Endothelial cell (in vitro differentiated cells): ENCODE measurements around the gene CLMN. TPM values are rescaled to one million over a fixed set of nuclear protein-coding genes. Genes with fewer than 3 reads are reported as not detected.
"Not testable (repeated sequence)": the region's sequence is repeated elsewhere in the genome, so short reads cannot be mapped to it uniquely, and the experiment has no call there.

Experiments used
- DNase-seq: peaks from one replicate; pipeline ENCODE4 v3.0.0; 2021; ENCODE audit warnings: low spot score
- H3K27ac Mint-ChIP-seq: one replicate; pipeline ENCODE4 v1.8.0; 2021; ENCODE audit warnings: mixed read lengths, inconsistent platforms; ENCODE audit not compliant: unreplicated experiment
- H3K27me3 Mint-ChIP-seq: one replicate; pipeline ENCODE4 v1.8.0; 2021; ENCODE audit warnings: mild to moderate bottlenecking, moderate library complexity, mixed read lengths, inconsistent platforms; ENCODE audit not compliant: unreplicated experiment
- H3K36me3 Mint-ChIP-seq: one replicate; pipeline ENCODE4 v1.8.0; 2021; ENCODE audit warnings: mild to moderate bottlenecking, low read depth, mixed read lengths, inconsistent platforms; ENCODE audit not compliant: unreplicated experiment
- H3K4me1 Mint-ChIP-seq: one replicate; pipeline ENCODE4 v1.8.0; 2021; ENCODE audit warnings: mild to moderate bottlenecking, mixed read lengths, inconsistent platforms; ENCODE audit not compliant: unreplicated experiment
- H3K4me3 Mint-ChIP-seq: one replicate; pipeline ENCODE4 v1.8.0; 2021; ENCODE audit warnings: mild to moderate bottlenecking, mixed read lengths, inconsistent platforms; ENCODE audit not compliant: unreplicated experiment
- H3K9me3 Mint-ChIP-seq: one replicate; pipeline ENCODE4 v1.8.0; 2021; ENCODE audit warnings: mixed read lengths, inconsistent platforms; ENCODE audit not compliant: unreplicated experiment
- total RNA-seq: library from RNA; stranded (reverse); fragmentation: NEBNext Ultra II Directional; extraction: Animal tissue kit (Norgen Biotek cat#: 25700); gene quantifications from one replicate; pipeline ENCODE4 v1.2.1, GENCODE V29; 2021; ENCODE audit not compliant: unreplicated experiment
- TF ChIP-seq, protein P1 (sequence below): fragments of 200-600 bp; sonication (generic); IDR thresholded peaks from one replicate; pipeline ENCODE4 v1.5.0; 2021; ENCODE audit warnings: antibody characterized with exemption; ENCODE audit not compliant: unreplicated experiment

The CLMN gene
- total RNA-seq, 1 donor from 2014 or later = 0.46 TPM

DNA sequence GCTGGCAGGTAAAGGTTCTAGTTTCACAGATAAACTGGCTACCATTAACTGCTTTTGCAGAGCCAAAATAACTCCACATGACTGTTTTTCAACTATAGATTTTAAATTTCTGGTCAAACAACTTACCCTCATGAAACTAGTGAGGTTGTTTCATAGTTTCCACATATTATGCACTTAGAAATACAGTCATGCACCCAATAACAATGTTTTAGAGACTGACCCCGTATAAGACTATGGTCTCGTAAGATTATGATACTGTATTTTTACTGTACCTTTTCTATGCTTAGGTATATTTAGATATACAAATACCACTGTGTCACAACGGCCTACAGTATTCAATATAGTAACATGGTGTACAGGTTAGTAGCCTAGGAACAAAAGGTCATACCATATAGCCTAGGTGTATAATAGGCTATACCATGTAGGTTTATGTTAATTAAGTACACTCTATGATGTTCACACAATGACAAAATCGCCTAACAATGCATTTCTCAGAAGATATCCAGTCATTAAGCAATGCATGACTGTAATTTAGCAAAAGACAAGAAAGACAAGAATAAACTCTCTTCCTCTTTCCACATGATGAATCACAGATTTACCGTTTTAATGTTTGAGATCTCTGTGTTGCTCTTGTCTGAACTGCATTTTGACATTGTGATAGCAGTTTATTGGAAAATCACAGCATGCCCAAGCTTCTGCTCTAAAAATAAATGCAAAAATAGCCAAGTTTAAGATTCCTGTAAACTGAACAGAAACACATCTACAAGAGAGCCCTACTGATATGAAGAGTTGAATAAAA, 179.4 kb downstream of the CLMN start:
- H3K9me3 Mint-ChIP-seq = no peaks in the 10 kb centered on the region
- TF ChIP-seq, protein P1, sequence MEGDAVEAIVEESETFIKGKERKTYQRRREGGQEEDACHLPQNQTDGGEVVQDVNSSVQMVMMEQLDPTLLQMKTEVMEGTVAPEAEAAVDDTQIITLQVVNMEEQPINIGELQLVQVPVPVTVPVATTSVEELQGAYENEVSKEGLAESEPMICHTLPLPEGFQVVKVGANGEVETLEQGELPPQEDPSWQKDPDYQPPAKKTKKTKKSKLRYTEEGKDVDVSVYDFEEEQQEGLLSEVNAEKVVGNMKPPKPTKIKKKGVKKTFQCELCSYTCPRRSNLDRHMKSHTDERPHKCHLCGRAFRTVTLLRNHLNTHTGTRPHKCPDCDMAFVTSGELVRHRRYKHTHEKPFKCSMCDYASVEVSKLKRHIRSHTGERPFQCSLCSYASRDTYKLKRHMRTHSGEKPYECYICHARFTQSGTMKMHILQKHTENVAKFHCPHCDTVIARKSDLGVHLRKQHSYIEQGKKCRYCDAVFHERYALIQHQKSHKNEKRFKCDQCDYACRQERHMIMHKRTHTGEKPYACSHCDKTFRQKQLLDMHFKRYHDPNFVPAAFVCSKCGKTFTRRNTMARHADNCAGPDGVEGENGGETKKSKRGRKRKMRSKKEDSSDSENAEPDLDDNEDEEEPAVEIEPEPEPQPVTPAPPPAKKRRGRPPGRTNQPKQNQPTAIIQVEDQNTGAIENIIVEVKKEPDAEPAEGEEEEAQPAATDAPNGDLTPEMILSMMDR = no peak
- H3K4me1 Mint-ChIP-seq = peaks cover 7% of the 10 kb centered on the region
- no peak overlapping the region for H3K4me3 Mint-ChIP-seq
- no peaks in the 10 kb centered on the region for H3K27me3 Mint-ChIP-seq
- no peak overlapping the region for H3K27ac Mint-ChIP-seq
- H3K36me3 Mint-ChIP-seq = peaks cover 4% of the 10 kb centered on the region
- no peak for DNase-seq

DNA sequence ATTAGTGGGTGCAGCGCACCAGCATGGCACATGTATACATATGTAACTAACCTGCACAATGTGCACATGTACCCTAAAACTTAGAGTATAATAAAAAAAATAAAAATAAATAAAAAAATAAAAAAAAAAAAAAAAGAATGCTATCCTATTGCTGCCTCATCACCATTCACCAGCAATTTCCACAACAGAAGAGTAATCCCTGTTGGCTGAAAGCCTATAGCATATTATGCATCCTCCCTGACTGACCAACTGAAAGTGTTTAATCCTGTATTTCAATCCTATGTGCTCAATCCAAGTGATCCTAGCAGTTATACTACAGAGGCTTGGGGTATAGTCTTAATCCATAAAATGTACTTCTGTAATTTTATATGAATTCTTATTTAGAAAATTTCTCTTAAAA, 180.8 kb downstream of the CLMN start:
- Mint-ChIP-seq H3K9me3 (no peaks in the 10 kb centered on the region), H3K27me3 (no peaks in the 10 kb centered on the region), H3K4me1 (peaks cover 14% of the 10 kb centered on the region), H3K27ac (peak overlapping the region; percentile 48), H3K36me3 (no peaks in the 10 kb centered on the region), H3K4me3 (peak overlapping the region; percentile 51)
- DNase-seq = no peak
- TF ChIP-seq, protein P1 = no peak

DNA sequence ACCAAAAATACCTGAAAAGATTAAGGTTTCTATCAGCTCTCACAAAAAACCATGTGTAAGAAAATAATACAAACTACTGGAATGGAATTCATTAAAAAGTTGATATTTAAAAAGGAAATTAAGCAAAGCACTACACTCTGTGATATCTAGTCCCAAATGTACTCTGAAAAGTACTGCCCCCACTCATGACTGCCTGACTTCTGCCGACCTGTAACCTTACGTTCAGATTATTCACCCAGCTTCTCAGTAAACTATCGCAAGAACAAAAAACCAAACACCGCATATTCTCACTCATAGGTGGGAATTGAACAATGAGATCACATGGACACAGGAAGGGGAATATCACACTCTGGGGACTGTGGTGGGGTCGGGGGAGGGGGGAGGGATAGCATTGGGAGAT, 181.3 kb downstream of the CLMN start:
- DNase-seq, H3K4me3 Mint-ChIP-seq, H3K27me3 Mint-ChIP-seq, H3K36me3 Mint-ChIP-seq, H3K9me3 Mint-ChIP-seq: not testable (repeated sequence)
- H3K4me1 Mint-ChIP-seq = peaks cover 15% of the 10 kb centered on the region
- peak overlapping the region; percentile 87 for H3K27ac Mint-ChIP-seq

DNA sequence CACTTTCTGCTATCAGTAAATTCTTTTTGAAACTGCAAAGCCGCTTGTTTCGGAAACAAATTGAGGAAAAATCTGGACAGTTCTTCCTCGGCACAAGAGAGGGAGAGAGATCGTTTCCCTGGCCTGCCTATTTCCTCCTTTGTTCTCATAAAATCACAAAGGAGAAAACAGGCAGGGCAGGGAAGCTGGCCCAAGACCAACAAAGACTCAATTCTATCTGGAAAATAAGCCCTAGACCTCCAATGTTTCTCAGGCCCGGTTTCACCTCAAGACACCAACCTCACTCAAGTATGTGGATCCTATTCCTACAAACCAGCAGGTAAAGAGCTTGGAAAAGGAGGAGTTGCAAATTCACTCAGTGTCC, 181.9 kb downstream of the CLMN start:
- Mint-ChIP-seq H3K27me3 (no peaks in the 10 kb centered on the region), H3K36me3 (no peaks in the 10 kb centered on the region), H3K27ac (peak overlapping the region; percentile 89), H3K4me1 (peaks cover 18% of the 10 kb centered on the region), H3K4me3 (no peak overlapping the region), H3K9me3 (no peaks in the 10 kb centered on the region)
- no peak for DNase-seq
- TF ChIP-seq, protein P1 = no peak

DNA sequence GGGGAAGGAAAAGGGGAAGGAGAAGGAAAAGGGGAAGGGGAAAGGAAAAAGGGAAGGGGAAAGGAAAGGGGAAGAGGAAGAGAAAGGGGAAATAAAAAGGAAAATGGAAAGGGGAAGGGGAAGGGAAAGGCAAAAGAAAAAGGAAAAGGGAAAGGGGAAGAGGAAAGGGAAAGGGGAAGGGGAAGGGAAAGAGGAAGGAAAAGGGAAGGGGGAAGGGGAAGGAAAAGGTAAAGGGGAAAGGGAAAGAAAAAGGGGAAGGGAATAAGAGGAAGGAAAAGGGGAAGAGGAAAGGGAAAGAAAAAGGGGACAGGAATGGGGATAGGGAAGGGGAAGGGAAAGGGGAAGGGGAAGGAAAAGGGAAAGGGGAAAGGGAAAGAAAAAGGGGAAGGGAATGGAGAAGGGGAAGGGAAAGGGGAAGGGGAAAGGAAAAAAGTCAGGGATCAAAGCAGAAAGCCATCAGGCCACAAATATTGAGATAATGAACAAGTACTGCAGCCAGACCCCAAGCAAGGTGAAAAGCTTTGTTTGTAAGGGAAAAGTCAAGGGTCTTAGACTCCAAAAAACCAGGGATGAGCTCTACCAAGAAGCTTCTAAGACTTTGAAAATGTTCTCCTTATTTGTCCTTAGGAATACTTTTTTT, 182.4 kb downstream of the CLMN start:
- no peaks in the 10 kb centered on the region for H3K36me3 Mint-ChIP-seq
- H3K27me3 Mint-ChIP-seq = no peaks in the 10 kb centered on the region
- H3K9me3 Mint-ChIP-seq = no peaks in the 10 kb centered on the region
- peak overlapping the region; percentile 89 for H3K27ac Mint-ChIP-seq
- no peak overlapping the region for H3K4me3 Mint-ChIP-seq
- H3K4me1 Mint-ChIP-seq = peaks cover 18% of the 10 kb centered on the region
- DNase-seq = no peak
- TF ChIP-seq, protein P1 = no peak
